Measurements from ENCODE around the gene CPN2. TPM values are rescaled to one million over a fixed set of nuclear protein-coding genes. Genes with fewer than 3 reads are reported as not detected.

CPN2 gene
- total RNA-seq, 4 donors from 2014 or later, result 0.24 to 0.50 TPM; not detected in 2

DNA sequence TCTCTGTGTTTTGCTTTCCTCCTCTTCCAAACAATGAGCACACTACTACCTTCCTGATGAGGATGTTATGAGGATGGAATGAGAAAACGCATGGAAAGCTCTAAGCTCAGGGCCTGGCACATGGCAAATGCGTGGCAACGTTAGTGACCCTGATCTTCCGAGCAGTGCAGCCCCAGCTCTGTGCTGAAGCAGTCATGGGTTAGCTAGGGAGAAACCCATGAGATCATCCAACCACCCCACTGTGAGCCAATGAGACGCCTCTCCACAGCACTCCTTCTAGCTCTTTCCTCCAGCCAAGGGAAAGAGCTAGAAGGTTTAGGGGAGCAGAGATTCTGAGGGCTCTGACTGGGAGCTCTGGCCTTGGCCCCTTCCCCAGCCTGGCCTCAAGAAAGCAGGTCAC, 4.5 kb downstream of the CPN2 start:
- TF ChIP-seq, protein P1, sequence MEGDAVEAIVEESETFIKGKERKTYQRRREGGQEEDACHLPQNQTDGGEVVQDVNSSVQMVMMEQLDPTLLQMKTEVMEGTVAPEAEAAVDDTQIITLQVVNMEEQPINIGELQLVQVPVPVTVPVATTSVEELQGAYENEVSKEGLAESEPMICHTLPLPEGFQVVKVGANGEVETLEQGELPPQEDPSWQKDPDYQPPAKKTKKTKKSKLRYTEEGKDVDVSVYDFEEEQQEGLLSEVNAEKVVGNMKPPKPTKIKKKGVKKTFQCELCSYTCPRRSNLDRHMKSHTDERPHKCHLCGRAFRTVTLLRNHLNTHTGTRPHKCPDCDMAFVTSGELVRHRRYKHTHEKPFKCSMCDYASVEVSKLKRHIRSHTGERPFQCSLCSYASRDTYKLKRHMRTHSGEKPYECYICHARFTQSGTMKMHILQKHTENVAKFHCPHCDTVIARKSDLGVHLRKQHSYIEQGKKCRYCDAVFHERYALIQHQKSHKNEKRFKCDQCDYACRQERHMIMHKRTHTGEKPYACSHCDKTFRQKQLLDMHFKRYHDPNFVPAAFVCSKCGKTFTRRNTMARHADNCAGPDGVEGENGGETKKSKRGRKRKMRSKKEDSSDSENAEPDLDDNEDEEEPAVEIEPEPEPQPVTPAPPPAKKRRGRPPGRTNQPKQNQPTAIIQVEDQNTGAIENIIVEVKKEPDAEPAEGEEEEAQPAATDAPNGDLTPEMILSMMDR (IDR thresholded peaks at IDR 0.05), result no peak
- DNase-seq (ENCODE audit: low spot score), result no peak
- no peak for ATAC-seq (ENCODE audit: low FRiP score)

DNA sequence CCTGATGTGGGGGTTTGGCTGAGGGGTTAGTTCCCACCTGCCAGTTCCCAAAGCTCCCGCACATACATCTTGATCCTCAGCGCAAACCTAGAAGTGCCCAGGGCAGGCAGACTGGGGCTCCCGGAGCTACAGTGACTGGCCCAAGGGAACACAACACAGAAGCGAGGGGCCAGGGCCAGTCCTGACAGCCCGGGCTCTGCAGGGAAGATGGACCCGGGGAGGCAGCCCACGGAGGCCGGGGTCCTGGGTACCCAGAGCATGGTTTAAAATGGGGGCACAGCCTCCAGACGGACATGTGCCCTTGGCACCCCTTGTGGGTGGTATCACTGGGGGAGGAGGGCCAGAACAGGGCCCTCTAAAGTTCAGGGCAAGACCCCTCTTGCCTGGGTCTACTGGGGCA, 5.1 kb downstream of the CPN2 start:
- ATAC-seq (ENCODE audit: low FRiP score) (no peak), DNase-seq (ENCODE audit: low spot score) (no peak)
- TF ChIP-seq, protein P1 (IDR thresholded peaks at IDR 0.05), result no peak

DNA sequence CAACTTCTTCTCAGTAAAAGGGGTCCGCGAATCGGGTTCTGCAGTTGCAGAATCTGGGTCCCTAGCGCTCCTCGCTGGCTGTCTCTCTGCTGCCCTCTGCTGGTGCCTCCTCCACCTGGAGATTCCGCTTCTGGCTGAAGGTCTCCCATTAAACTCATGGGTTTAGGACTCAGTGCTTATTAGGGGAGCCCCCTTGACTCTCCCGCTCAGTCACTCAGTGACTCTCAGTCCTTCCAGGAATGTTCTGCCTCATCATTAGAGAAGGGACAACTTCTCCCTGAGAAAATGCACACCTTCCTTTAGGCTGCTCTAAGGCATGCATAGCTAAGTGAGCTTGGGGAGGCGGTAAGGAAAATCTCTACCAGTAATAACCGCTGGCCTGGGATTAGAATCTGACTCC, 7.1 kb downstream of the CPN2 start:
- ATAC-seq (ENCODE audit: low FRiP score), result peak; percentile 80
- TF ChIP-seq, protein P1 (IDR thresholded peaks at IDR 0.05), result peak in 1 of 3 donors; percentile 14
- DNase-seq (ENCODE audit: low spot score), result peak; percentile 86

DNA sequence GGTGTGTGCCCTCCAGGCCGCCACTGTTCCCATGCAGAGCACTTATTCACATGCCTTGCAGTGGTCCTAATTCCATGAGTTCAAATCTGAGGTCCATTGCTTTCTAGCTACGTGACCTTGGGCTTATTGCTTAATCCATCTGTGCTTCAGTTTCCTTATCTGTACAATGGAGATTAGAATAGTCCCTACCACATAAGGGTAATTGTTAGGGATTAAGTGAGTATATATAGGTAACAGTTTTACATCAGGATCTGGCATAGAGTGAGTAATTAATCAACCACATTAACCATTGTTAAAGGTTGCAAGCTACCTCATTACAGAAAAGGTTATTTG, 7.6 kb downstream of the CPN2 start:
- ATAC-seq (ENCODE audit: low FRiP score) (no peak), DNase-seq (ENCODE audit: low spot score) (no peak)
- TF ChIP-seq, protein P1 (IDR thresholded peaks at IDR 0.05), result no peak

DNA sequence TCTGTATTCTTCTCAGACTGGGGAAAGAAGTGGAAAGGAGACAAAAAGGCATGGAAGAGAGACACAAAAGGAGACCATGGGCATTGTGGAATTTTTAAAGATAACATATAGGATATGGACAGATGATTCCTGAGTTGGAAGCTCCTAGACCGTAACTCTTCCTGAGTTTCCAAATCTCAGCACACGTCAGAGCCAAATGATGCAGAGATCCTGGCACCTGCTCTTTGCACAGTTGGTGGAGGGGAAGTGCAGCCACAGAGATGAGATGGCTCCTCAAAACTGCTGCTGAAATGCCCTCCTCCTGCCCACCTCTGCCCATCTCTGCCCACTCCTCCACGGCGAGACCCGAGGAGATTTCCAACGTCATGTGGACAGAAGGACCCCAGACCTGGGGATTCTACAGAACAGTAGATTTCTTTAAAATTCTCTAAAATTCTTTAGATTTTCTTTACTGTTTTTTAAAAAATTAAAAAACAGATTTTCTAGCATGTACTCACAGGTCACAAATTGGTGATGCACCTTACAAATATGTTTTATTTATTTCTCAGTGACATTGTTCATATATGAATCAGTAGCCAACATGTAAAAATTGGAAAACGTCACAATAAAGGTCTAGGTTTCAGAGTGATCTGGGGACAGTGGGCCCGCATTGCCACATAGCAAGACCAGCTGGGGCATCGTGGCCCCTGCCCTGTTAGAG, 8.1 kb downstream of the CPN2 start:
- ATAC-seq (ENCODE audit: low FRiP score) (no peak), DNase-seq (ENCODE audit: low spot score) (no peak)
- TF ChIP-seq, protein P1 (IDR thresholded peaks at IDR 0.05), result no peak

DNA sequence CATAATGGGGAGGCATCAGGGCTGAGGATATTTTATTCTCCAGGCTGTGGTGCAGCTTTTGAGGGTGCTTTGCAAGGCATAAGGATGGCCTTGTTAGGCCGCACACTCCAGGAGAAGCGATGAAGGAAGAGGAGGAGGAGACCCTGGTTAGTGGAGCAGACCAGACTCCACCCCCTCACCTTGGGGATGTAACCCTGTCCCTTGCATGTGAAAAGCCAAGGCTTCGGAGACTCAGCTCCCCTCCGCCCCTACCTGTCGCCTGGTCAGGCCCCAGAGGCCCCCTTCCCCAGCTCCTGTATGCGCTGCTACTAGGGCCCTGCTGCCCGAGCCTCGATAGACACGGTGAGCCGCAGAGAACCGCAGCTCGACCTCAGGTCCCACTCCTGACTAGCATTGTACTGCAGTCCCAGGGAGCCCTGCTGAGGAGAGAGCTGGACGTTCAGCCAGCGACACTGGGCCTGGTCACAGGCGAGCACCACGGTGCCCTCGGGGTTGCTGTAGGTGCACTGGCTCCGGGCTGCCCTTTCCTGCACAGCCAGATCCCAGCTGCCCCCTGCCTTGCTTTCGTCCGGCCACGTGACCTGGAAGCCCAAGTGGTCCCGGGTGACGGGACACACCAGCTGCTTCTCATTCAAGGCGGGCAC, 10.2 kb downstream of the CPN2 start:
- DNase-seq (ENCODE audit: low spot score) (no peak), ATAC-seq (ENCODE audit: low FRiP score) (no peak)
- TF ChIP-seq, protein P1 (IDR thresholded peaks at IDR 0.05), result no peak

DNA sequence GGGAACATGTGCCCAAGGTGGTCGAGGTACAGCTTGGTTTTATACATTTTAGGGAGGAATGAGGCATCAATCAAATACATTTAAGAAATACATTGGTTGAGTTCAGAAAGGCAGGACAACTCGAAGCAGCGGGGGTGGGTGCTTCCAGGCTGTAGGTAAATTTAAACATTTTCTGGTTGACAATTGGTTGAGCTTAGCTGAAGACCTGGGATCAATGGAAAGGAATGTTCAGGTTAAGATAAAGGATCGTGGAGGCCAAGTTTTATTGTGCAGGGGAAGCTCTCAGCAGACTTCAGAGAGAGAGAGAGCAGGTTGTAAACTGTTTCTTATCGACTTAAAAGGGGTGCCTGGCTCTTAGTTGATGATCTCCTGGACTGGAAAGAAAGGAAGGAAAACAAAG, 11.3 kb downstream of the CPN2 start:
- ATAC-seq (ENCODE audit: low FRiP score), result no peak
- no peak for DNase-seq (ENCODE audit: low spot score)
- TF ChIP-seq, protein P1 (IDR thresholded peaks at IDR 0.05), result no peak
